Measurements from ENCODE around the gene SH2D6. TPM values are rescaled to one million over a fixed set of nuclear protein-coding genes. Genes with fewer than 3 reads are reported as not detected.

SH2D6 gene
- total and polyA plus RNA-seq, 9 of the 15 experiments (the other 6 are each of a cell fraction or from before 2014, with no cell fraction given), result 0.07 to 0.76 (median 0.33) TPM; not detected in 2

GRCh38 chr2:85405201-85406059 lies 13.1 kb upstream of the SH2D6 start:
- WGBS (ENCODE audit: insufficient coverage, low coverage, missing lambda C conversion rate), result 62% methylated on average over 14 of the region's 15 CpGs
- Histone ChIP-seq H3K9me3 (replicated peaks; ENCODE audit: control insufficient read depth, insufficient read depth, low read depth, low read length) (no peaks in the 10 kb centered on the region; the same call in 1 of the 2 replicates), H3K36me3 (ENCODE audit: control insufficient read depth, insufficient read depth, low read length) (peaks cover 2% of the 10 kb centered on the region; the same call in 1 of the 3 replicates), H3K79me2 (ENCODE audit: control insufficient read depth, insufficient read depth, low read length) (no peaks in the 10 kb centered on the region; the same call in 2 of the 3 replicates), H3K4me1 (replicated peaks in 1 of 2; ENCODE audit: control insufficient read depth in 2 of 2, insufficient read depth in 2 of 2, low read length in 2 of 2) (peaks cover 15 to 20% of the 10 kb centered on the region in 2 experiments), H3K4me3 (no peak overlapping the region), H2AFZ (ENCODE audit: low read depth, low read length) (no peak overlapping the region), H3K9me1 (ENCODE audit: control insufficient read depth, insufficient read depth, low read length) (no peaks in the 10 kb centered on the region), H4K20me1 (replicated peaks; ENCODE audit: control insufficient read depth, insufficient read depth, low read length) (no peaks in the 10 kb centered on the region), H3K27ac (ENCODE audit: extremely low read depth, low read depth, low read length) (no peak overlapping the region), H3K27me3 (ENCODE audit: control insufficient read depth in 2 of 2, insufficient read depth in 2 of 2, low read length in 2 of 2) (no peaks in the 10 kb centered on the region), H3K9ac (ENCODE audit: insufficient read depth in 1 of 2, low read depth in 2 of 2, low read length in 2 of 2) (no peak overlapping the region), H3K4me2 (ENCODE audit: insufficient read depth, low read length) (no peak overlapping the region)
- DNase-seq (ENCODE audit: extremely low read depth in 1 of 4, low spot score in 3 of 4) (no peak), FAIRE-seq (no peak), ATAC-seq (no peak)
- intact Hi-C loops (cut with micrococcal nuclease) (no loop called here), in situ Hi-C loops (cut with MboI) (no loop called here)
- BruUV-seq (replicated peaks), result no TSS peak
- ChIA-PET CTCF (ENCODE audit: low intra/inter-chr PET ratio) (no interaction called here), POLR2A (interaction anchor here (0.5 to 63.9 kb wide), 4 partner anchors 8 to 140 kb away, joined by 4 to 1576 read pairs (median 5); partner anchors contain the start of gene MAT2A)
- TF ChIP-seq NFE2L1 (tag; IDR thresholded peaks at IDR 0.05; ENCODE audit: borderline replicate concordance, low read depth) (no peak), ZNF316 (IDR thresholded peaks at IDR 0.05) (0 out of 2 replicates have a peak, but pooled peaks have one; percentile 7), C11orf30 (IDR thresholded peaks at IDR 0.05; ENCODE audit: low read depth) (peak; percentile 13; the same call in 1 of the 2 replicates)

Data from K562 (cell line).